NCI-H524 treated with DMSO at 0.1 percent for 48 hours (cell line): Measurements from ENCODE around the gene CYB561D2.

Experiments used
- DNase-seq: peaks from one replicate; lab custom pipeline; 2025; lab: John Stamatoyannopoulos, UW

CYB561D2 gene

GRCh38 chr3:50365842-50366220, 15.2 kb downstream of the CYB561D2 start:
- no peak for DNase-seq

DNA sequence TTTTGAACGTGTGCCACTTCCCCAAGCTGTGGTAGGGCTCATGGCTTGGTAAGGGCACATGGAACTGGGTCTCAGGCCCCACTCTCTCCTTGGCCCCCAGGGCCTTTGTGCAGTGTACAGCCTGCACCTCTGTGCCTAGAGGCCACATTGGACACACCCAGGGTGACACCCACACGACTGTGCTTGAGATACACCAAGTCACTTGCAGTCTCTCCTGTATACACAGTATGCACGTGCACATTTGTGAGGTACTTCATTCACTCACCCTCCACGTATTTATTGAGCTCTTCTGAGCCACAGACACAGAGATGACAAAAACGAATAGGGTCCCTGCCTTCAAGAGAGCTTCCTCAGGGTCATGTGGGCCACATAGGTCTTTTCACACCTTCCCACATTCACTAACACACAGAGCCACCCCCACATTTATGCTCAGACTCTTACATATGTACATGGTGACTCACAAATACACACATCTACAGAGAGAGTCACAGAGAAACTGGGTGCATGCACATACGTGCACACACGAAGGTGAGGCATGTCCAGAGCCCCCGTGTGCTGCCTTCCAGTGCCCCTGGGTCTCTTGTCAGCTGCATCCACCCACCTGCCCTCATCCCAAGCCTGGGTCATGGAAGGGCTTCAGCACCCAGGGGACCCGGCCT, 18.5 kb downstream of the CYB561D2 start:
- no peak for DNase-seq

DNA sequence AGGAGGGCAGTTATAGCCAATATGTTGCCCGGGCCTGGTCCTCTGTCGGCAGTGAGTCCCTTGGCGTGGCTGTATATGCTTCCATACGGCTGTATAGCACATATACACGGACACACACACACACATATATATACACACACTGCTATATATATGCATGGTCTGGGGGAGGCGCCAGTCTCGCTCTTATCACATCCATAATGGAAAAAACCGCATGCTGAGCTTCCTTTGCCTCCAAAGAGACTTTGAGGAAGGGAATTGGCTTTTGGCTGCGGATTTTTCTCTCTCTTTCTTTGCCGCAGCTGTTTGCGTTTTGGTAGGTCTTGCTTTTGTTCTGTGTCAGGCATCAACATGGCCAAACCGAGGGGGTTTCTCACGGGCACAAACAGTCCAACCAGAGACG, 19.9 kb downstream of the CYB561D2 start:
- no peak for DNase-seq

- no peak for DNase-seq
Measured at GRCh38 chr3:50371133-50371685, 20.5 kb downstream of the CYB561D2 start.

- DNase-seq, result no peak
Measured at GRCh38 chr3:50372349-50372748, 21.7 kb downstream of the CYB561D2 start.

DNA sequence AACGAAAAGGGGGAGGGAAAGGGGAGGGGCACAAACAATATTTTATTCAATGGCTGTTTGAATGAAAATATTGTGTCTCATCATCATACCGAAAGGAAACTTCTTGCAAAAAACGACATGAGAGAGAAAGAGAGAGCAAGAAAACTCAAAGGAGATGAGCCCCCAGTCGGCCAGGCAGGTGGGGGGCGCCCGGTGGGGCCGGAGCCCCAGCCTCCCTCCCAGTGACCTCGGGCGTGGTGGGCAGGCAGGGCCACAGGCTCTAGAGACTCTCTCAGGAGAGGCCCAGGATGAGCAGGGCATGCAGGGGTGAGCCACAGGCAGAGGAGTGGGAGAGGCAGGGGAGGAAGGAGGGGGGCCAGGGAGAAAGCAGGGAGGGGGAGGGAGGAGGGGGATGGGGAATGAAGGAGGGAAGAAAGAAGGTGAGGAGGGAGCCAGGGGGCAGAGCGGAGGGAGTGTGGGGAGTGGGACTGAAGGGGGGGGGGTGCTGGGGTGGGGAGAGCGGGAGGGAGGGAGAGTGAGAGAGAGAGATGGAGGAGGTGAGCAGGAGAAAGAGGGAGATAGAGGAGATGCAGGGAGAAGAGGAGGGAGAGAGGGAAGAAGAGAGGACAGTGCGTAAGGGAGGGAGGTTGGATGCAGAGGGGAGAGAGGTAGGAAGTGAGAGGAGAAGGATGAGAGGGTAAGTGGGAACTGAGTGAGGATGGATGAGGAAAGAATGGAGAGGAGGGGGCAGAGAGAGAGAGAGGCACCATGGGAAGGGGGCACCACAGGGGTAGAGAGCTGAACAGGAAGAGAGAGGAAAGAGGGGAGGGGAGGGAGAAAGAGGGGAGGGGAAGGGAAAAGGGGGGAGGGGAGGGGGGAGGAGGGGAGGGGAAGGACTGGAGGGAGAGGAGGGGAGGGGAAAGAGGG, 22.7 kb downstream of the CYB561D2 start:
- no peak for DNase-seq

- DNase-seq, result no peak
Measured at GRCh38 chr3:50374363-50375257, 23.9 kb downstream of the CYB561D2 start.

DNA sequence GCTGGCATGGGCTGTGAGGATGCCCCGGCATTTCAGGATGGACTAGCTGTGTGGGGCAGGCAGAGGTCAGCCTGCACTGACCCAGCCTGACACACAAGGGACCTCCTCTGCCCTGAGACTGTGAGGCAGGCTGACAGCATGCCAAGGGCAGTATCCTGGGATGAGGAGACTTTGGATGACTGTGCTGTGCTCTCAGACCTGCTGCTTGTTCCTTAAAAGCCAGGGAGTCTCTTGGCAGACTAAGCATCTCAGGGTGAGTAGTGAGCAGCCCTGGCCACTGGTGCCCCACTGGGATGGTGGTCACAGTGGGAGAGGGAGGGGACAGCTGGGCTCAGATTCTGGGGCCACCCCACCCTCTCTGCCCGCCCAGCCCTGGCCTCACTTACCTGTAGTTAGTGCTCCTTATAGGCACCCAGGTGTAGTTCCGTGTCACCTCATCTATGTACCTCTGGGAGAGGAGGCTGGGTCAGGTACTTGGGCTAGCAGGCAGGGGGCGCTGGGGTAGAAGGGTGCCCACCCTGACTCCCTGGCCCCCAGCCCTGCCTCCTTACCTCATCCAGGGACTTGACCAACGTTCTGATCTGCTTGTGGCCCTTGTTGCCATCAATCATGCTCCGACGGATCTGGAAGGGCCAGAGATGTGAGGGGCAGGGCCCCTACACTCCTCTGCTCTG, 24.7 kb downstream of the CYB561D2 start:
- DNase-seq, result no peak

DNA sequence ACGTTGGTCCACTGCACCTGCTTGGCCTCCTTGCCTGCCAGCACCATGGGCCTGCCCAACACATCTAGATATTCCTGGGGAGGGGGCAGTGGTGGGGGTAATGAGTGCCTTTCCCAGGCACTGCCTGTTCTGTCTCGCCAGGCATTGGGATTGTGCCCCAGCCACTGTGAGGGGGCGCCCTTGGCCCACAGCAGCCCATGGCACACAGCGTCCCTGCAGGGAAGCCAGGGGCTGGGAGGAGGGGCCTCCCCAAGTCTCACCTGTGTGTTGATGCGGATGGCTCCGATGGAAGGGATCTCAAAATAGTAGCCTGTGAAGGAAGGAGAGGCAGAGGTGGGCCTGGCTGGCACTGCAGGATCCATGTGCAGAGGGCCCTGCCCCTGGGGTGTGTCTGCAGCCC, 27.4 kb downstream of the CYB561D2 start:
- no peak for DNase-seq

DNA sequence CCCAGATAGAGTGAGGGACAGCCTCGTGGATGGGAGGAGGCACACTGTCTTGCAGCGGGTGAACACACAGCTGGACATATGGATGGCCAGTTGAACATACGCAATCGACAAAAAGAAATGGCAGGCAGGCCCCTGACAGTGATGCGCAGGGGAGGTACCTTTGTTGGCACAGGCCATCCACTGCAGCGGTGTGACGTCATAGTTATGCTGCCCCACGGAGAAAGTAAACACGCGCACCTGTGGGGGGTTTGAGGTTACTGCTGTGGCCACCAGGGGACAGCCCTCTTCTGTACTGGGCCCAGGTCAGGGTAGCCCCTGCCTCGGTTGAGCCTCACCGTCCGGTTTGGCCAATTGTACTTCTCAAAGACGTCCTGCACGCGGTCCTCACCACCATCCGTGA, 28.1 kb downstream of the CYB561D2 start:
- no peak for DNase-seq

GRCh38 chr3:50380405-50381085, 29.9 kb downstream of the CYB561D2 start:
- no peak for DNase-seq

- peak; percentile 27 for DNase-seq
Measured at GRCh38 chr3:50381383-50381782, 30.7 kb downstream of the CYB561D2 start.

DNA sequence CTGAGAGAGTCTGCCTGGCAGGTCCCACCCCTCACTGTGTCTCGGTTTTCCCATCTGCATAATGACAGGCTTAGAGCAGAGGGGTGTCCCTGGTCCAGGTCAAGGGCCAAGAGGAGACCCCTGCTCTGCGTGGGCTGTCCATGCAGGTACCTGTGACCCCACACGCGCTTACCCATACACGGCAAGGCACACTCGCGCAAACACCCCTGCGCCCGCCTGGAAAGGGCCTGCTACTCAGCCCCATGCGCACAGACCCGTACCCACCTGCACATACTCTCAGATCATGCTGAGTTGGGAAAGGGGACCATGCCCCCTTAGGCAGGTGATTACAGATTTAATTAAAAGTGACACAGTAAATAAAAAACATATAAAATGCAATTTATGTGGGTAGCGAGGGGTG, 32.1 kb downstream of the CYB561D2 start:
- DNase-seq, result no peak

GRCh38 chr3:50383750-50384149, 33.1 kb downstream of the CYB561D2 start:
- no peak for DNase-seq

- DNase-seq, result no peak
Measured at GRCh38 chr3:50385754-50386153, 35.1 kb downstream of the CYB561D2 start.

- peak; percentile 50 for DNase-seq
Measured at GRCh38 chr3:50388016-50388719, 37.5 kb downstream of the CYB561D2 start.

DNA sequence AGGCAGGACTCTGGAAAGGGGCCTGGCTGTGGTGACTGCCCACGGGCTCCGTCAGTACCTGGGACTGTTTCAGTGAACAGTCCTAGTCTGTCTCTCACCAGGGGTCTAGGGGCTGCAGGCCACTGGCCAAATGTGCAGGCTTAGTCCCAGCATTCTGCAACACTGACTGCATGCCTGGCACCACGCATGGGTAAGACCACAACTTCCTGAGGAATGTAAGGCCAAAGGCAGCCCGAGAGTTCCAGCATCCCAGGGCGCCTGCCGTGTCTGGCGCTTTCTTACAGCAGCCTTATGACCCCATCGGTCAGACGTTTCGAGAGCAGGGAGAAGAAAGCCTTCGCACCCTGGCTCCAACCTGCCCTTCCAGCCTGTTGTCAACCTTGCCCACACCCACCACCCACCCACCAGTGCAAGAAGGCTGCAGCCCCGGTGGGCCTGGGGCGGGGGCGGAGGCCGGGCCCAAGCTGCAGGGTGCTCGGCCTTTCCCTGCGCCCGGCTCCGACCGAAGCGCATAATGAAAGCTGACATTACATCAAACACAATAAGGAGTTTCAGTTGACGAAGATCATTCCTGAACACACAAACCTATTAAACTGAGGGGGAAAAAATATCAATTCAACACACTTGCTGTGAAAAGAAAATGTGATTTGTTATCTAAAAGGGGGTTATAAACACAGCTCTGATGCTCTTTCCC, 38.2 kb downstream of the CYB561D2 start:
- DNase-seq, result no peak

- no peak for DNase-seq
Measured at GRCh38 chr3:50389414-50389767, 38.7 kb downstream of the CYB561D2 start.

DNA sequence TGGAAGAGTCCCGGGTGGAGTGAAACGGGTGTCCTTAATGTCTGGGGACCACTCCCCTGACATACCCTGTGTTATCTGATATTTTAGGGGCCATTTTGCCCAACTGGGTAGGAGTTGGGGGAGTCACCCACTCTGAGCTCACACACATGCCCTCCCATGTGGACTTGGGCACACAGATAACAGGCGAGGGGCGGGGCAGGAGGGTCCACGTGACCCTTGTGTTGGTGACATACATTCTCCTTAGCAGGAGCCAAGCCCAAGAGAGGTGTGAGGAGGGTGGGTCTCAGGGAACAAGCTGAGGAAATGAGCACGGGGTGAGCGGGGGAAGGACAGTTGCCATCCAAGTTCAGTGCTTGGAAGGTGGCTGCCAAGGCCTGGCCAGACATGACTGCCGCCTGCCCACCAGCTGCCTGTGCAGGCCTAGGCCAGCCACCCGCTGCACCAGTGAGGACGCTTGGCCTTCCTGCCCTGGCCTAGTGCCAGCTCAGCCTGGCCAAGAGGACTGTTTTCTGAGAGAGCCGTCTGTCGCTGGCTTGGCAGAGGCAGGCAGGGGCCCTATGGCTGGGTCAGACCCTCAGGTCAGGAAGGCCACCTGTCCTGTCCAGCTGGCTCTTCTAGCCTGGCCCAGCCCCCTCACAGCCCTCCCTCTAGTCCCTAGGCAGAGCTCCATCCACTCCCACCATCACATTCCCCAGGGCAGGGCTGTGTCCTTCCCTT, 40.0 kb downstream of the CYB561D2 start:
- peak; percentile 31 for DNase-seq
